ENCODE data around the gene MFSD6L.

DNA sequence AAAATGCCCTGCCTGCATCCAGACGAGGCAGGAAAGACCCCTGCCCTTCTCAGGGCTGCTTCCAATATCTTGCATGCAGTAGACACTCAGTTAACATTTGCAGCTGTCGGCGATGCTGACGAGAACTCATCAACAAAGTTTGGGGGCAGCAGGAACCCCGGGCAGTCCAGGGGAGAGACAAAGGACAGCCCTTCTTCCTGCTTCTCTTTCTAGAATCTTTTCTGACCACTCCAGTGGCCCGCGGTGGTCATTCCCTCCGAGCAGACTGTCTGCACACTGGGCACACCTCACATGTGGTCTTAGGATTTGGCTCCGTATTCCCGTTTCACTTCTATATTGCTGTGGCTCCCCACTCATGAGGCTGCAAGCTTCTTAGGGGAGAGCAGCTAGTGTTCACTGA, 31.0 kb upstream of the MFSD6L start:
- TF ChIP-seq, protein P1, sequence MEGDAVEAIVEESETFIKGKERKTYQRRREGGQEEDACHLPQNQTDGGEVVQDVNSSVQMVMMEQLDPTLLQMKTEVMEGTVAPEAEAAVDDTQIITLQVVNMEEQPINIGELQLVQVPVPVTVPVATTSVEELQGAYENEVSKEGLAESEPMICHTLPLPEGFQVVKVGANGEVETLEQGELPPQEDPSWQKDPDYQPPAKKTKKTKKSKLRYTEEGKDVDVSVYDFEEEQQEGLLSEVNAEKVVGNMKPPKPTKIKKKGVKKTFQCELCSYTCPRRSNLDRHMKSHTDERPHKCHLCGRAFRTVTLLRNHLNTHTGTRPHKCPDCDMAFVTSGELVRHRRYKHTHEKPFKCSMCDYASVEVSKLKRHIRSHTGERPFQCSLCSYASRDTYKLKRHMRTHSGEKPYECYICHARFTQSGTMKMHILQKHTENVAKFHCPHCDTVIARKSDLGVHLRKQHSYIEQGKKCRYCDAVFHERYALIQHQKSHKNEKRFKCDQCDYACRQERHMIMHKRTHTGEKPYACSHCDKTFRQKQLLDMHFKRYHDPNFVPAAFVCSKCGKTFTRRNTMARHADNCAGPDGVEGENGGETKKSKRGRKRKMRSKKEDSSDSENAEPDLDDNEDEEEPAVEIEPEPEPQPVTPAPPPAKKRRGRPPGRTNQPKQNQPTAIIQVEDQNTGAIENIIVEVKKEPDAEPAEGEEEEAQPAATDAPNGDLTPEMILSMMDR (IDR thresholded peaks at IDR 0.05) = no peak
- no peak for TF ChIP-seq POLR2A (IDR thresholded peaks at IDR 0.05)
